HepG2 (cell line): ENCODE results near the gene PRRC2A. TPM values are rescaled to one million over a fixed set of nuclear protein-coding genes. Genes with fewer than 3 reads are reported as not detected.

Source experiments
- ATF5 ChIP-seq: sonication (generic); formaldehyde crosslinking; IDR thresholded peaks from 2 replicates; pipeline ENCODE4 v1.4.0; 2020; ENCODE audit warnings: mild to moderate bottlenecking, low read depth, missing genetic modification reagents
- BCLAF1 ChIP-seq: fragments of 450-650 bp; IDR thresholded peaks from 2 replicates; pipeline ENCODE4 v1.6.1; 2017; ENCODE audit warnings: mild to moderate bottlenecking
- DDIT3 ChIP-seq: sonication (generic); formaldehyde crosslinking; IDR thresholded peaks from 2 replicates; pipeline ENCODE4 v1.4.0; 2020; ENCODE audit warnings: mild to moderate bottlenecking, missing genetic modification reagents
- ETV6 ChIP-seq: sonication (generic); formaldehyde crosslinking; conservative IDR thresholded peaks from 2 replicates; pipeline ENCODE4 v1.4.0; 2020; ENCODE audit warnings: missing genetic modification reagents
- GMEB1 ChIP-seq: sonication (generic); formaldehyde crosslinking; IDR thresholded peaks from 2 replicates; pipeline ENCODE4 v1.5.1; 2020; ENCODE audit warnings: missing genetic modification reagents, mild to moderate bottlenecking, borderline replicate concordance
- IKZF5 ChIP-seq: IDR thresholded peaks from 2 replicates; pipeline ENCODE4 v1.6.1; 2018; ENCODE audit warnings: missing genetic modification reagents, mild to moderate bottlenecking, missing compliant biosample characterization
- JUNB ChIP-seq: sonication (generic); formaldehyde crosslinking; IDR thresholded peaks from 2 replicates; pipeline ENCODE4 v1.8.0; 2022; ENCODE audit warnings: missing genetic modification reagents, mild to moderate bottlenecking, borderline replicate concordance
- MATR3 ChIP-seq: sonication (generic); formaldehyde crosslinking; IDR thresholded peaks from 2 replicates; pipeline ENCODE4 v1.4.0; 2020; ENCODE audit warnings: missing genetic modification reagents
- MED1 ChIP-seq: sonication (generic); formaldehyde crosslinking; IDR thresholded peaks from 2 replicates; pipeline ENCODE4 v1.4.0; 2020; ENCODE audit warnings: missing genetic modification reagents
- MIXL1 ChIP-seq: IDR thresholded peaks from 2 replicates; pipeline ENCODE4 v1.6.1; 2016
- MYPOP ChIP-seq: sonication (generic); formaldehyde crosslinking; IDR thresholded peaks from 2 replicates; pipeline ENCODE4 v1.8.1; 2023; ENCODE audit warnings: mild to moderate bottlenecking, moderate library complexity, missing genetic modification reagents
- NFATC3 ChIP-seq: sonication (generic); formaldehyde crosslinking; IDR thresholded peaks from 2 replicates; pipeline ENCODE4 v1.5.1; 2020; ENCODE audit warnings: mild to moderate bottlenecking, missing genetic modification reagents
- NFKBIZ ChIP-seq: IDR thresholded peaks from 2 replicates; pipeline ENCODE4 v1.6.1; 2018; ENCODE audit warnings: missing genetic modification reagents, missing compliant biosample characterization
- SIX4 ChIP-seq: sonication (generic); formaldehyde crosslinking; IDR thresholded peaks from 2 replicates; pipeline ENCODE4 v1.4.0; 2020; ENCODE audit warnings: missing genetic modification reagents
- SP5 ChIP-seq: IDR thresholded peaks from 2 replicates; pipeline ENCODE4 v1.6.1; 2016; ENCODE audit warnings: low read depth, borderline replicate concordance
- THAP11 ChIP-seq: IDR thresholded peaks from 2 replicates; pipeline ENCODE4 v1.6.1; 2016; ENCODE audit warnings: missing biosample characterization, missing genetic modification reagents
- U2AF2 ChIP-seq: fragments of 200-400 bp; formaldehyde crosslinking; IDR thresholded peaks from 2 replicates; pipeline ENCODE4 v1.6.1; 2017; ENCODE audit warnings: low read depth, mild to moderate bottlenecking, low read length
- WIZ ChIP-seq: sonication (generic); formaldehyde crosslinking; IDR thresholded peaks from 2 replicates; pipeline ENCODE4 v1.5.1; 2020; ENCODE audit warnings: mild to moderate bottlenecking, missing genetic modification reagents
- ZFY ChIP-seq: sonication (generic); formaldehyde crosslinking; IDR thresholded peaks from 2 replicates; pipeline ENCODE4 v1.4.0; 2020; ENCODE audit warnings: missing genetic modification reagents
- ZKSCAN1 ChIP-seq: fragments of 150-350 bp; IDR thresholded peaks from 2 replicates; pipeline ENCODE4 v1.6.1; 2014; ENCODE audit warnings: low read length
- ZMYM4 ChIP-seq: sonication (generic); formaldehyde crosslinking; IDR thresholded peaks from 2 replicates; pipeline ENCODE4 v1.8.1; 2023; ENCODE audit warnings: mild to moderate bottlenecking, missing genetic modification reagents
- ZNF816 ChIP-seq: sonication (generic); formaldehyde crosslinking; IDR thresholded peaks from 2 replicates; pipeline ENCODE4 v1.8.0; 2022; ENCODE audit warnings: missing genetic modification reagents, mild to moderate bottlenecking, borderline replicate concordance
- ZSCAN21 ChIP-seq: sonication (generic); formaldehyde crosslinking; IDR thresholded peaks from 2 replicates; pipeline ENCODE4 v1.8.0; 2022; ENCODE audit warnings: mild to moderate bottlenecking, missing genetic modification reagents, moderate library complexity, borderline replicate concordance
- polyA plus RNA-seq, 8 experiments: library from polyadenylated mRNA; depleted of rRNA in 3 of 8; stranded (reverse) in 7 of 8; unstranded in 1 of 8; fragments of >200 nt; fragmentation: Illumina TruSeq in 4 of 8; extraction: Trizol in 4 of 8; gene quantifications; 2 replicates each; pipeline versions ENCODE4 v1.2.1 to v1.2.3, GENCODE V29; 2011 to 2016; ENCODE audit warnings: low read depth in 4 of 8, missing spikeins in 1 of 8, mixed read lengths in 1 of 8; ENCODE audit not compliant: insufficient read depth in 1 of 8
- total RNA-seq, 5 experiments: library from RNA; depleted of rRNA; stranded (reverse); fragments of >200 nt; fragmentation: Illumina TruSeq; extraction: Trizol; gene quantifications; 2 replicates each; pipeline ENCODE4 v1.2.3, GENCODE V29; 2016; ENCODE audit warnings: low read depth in 1 of 5

The PRRC2A gene
- total and polyA plus RNA-seq, 2 of the 13 experiments (the other 11 are each of a cell fraction or from before 2014, with no cell fraction given): 38.9 to 47.4 TPM

GRCh38 chr6:31664790-31665500 lies 44.4 kb downstream of the PRRC2A start, which contains the start of gene GPANK1 (continued):
- TF ChIP-seq GMEB1 (0 out of 2 replicates have a peak, but pooled peaks have one; percentile 36), MATR3 (CRISPR knock-in tag) (no peak), WIZ (peak; percentile 69; the same call in 1 of the 2 replicates), ZKSCAN1 (no peak), NFKBIZ (no peak), MIXL1 (CRISPR knock-in tag) (peak; percentile 75; the same call in 1 of the 2 replicates), ZMYM4 (CRISPR knock-in tag) (peak; percentile 31; the same call in 1 of the 2 replicates), ZNF816 (peak; percentile 95), IKZF5 (CRISPR knock-in tag) (peak; percentile 87), ATF5 (CRISPR knock-in tag) (no peak), SIX4 (CRISPR knock-in tag) (no peak), ZSCAN21 (CRISPR knock-in tag) (peak; percentile 32; the same call in 1 of the 2 replicates), ETV6 (CRISPR knock-in tag) (peak; percentile 62; the same call in 1 of the 2 replicates), MYPOP (CRISPR knock-in tag) (peak; percentile 50), SP5 (CRISPR knock-in tag) (no peak), MED1 (CRISPR knock-in tag) (peak; percentile 76), NFATC3 (CRISPR knock-in tag) (no peak; the same call in 1 of the 2 replicates), DDIT3 (CRISPR knock-in tag) (no peak), U2AF2 (no peak), THAP11 (peak; percentile 87), ZFY (CRISPR knock-in tag) (peak; percentile 9; the same call in 1 of the 2 replicates), BCLAF1 (no peak), JUNB (CRISPR knock-in tag) (no peak; the same call in 1 of the 2 replicates)
